GM10248 (cell line): ENCODE data around the gene GPATCH2.
A peak's percentile ranks its signal among the peaks of the same experiment; 100 is the strongest.

Experiments
- CTCF ChIA-PET: fragments of 300-600 bp; sonication (Branson Sonifier 250); formaldehyde crosslinking; extraction: SDS; loops from one replicate; lab custom pipeline; 2021; ENCODE audit warnings: antibody characterized with exemption; lab: Yijun Ruan, JAX
- POLR2A ChIA-PET: fragments of 350-650 bp; sonication (Branson Sonifier 250); formaldehyde crosslinking; extraction: SDS; loops from one replicate; lab custom pipeline; 2020; ENCODE audit warnings: antibody characterized with exemption; lab: Yijun Ruan, JAX
- DNase-seq: peaks from one replicate; pipeline ENCODE4 v3.0.0; 2012; ENCODE audit errors: extremely low spot score
- TF ChIP-seq, protein P1 (sequence below): IDR thresholded peaks from 2 replicates; pipeline ENCODE4 v1.5.1; 2012; ENCODE audit warnings: mild to moderate bottlenecking, low read depth; ENCODE audit errors: extremely low read depth, missing control alignments, control extremely low read depth

Gene GPATCH2

GRCh38 chr1:217561446-217561845 lies 69.4 kb downstream of the GPATCH2 start:
- ChIA-PET CTCF (no interaction called here), POLR2A (no interaction called here)
- TF ChIP-seq, protein P1, sequence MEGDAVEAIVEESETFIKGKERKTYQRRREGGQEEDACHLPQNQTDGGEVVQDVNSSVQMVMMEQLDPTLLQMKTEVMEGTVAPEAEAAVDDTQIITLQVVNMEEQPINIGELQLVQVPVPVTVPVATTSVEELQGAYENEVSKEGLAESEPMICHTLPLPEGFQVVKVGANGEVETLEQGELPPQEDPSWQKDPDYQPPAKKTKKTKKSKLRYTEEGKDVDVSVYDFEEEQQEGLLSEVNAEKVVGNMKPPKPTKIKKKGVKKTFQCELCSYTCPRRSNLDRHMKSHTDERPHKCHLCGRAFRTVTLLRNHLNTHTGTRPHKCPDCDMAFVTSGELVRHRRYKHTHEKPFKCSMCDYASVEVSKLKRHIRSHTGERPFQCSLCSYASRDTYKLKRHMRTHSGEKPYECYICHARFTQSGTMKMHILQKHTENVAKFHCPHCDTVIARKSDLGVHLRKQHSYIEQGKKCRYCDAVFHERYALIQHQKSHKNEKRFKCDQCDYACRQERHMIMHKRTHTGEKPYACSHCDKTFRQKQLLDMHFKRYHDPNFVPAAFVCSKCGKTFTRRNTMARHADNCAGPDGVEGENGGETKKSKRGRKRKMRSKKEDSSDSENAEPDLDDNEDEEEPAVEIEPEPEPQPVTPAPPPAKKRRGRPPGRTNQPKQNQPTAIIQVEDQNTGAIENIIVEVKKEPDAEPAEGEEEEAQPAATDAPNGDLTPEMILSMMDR, result no peak
- DNase-seq, result no peak

GRCh38 chr1:217554849-217555248 lies 76.0 kb downstream of the GPATCH2 start:
- TF ChIP-seq, protein P1, result no peak
- no peak for DNase-seq
- CTCF ChIA-PET, result no interaction called here
- POLR2A ChIA-PET, result no interaction called here

- DNase-seq, result no peak
- CTCF ChIA-PET, result interaction anchor here (0.7 to 1.5 kb wide), 7 partner anchors 9 to 40 kb away, joined by 3 read pairs; no protein-coding TSS in a partner anchor
- TF ChIP-seq, protein P1, result no peak
- POLR2A ChIA-PET, result no interaction called here
These were observed 76.9 kb downstream of the GPATCH2 start for GRCh38 chr1:217553949-217554509.

- TF ChIP-seq, protein P1, result no peak
- ChIA-PET POLR2A (no interaction called here), CTCF (no interaction called here)
- no peak for DNase-seq
These were observed 78.4 kb downstream of the GPATCH2 start for GRCh38 chr1:217552339-217552951.

- DNase-seq, result peak; percentile 12
- TF ChIP-seq, protein P1, result no peak
- ChIA-PET CTCF (no interaction called here), POLR2A (no interaction called here)
These were observed 88.1 kb downstream of the GPATCH2 start for GRCh38 chr1:217542837-217543236.

- CTCF ChIA-PET, result no interaction called here
- POLR2A ChIA-PET, result no interaction called here
- TF ChIP-seq, protein P1, result no peak
- DNase-seq, result no peak
These were observed 88.6 kb downstream of the GPATCH2 start for GRCh38 chr1:217542136-217542777.
